ENCODE data around the gene KCP. TPM values are rescaled to one million over a fixed set of nuclear protein-coding genes. Genes with fewer than 3 reads are reported as not detected.

Gene KCP
- total RNA-seq, 1 experiment from 2014 or later, result 0.21 TPM

DNA sequence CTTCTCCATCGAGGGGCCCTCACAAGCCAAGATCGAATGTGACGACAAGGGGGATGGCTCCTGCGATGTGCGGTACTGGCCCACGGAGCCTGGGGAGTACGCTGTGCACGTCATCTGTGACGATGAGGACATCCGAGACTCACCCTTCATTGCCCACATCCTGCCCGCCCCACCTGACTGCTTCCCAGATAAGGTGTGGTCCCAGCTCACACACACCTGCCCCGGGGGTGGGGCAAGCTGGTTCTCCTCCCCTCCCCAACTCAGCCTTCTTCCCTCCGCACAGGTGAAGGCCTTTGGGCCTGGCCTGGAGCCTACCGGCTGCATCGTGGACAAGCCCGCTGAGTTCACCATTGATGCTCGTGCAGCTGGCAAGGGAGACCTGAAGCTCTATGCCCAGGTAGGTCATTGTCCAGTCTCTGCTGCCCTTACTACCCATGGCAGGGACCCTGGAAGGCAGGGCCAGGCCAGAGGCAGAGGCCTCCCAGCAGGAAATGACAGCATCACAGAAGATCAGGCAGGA, 69.3 kb downstream of the KCP start:
- no peak for DNase-seq (ENCODE audit: low spot score)

GRCh38 chr7:128840326-128841170, 70.0 kb downstream of the KCP start:
- no peak for DNase-seq (ENCODE audit: low spot score)

- no peak for DNase-seq (ENCODE audit: low spot score)
Observed at GRCh38 chr7:128839751-128840177, 70.7 kb downstream of the KCP start.

DNA sequence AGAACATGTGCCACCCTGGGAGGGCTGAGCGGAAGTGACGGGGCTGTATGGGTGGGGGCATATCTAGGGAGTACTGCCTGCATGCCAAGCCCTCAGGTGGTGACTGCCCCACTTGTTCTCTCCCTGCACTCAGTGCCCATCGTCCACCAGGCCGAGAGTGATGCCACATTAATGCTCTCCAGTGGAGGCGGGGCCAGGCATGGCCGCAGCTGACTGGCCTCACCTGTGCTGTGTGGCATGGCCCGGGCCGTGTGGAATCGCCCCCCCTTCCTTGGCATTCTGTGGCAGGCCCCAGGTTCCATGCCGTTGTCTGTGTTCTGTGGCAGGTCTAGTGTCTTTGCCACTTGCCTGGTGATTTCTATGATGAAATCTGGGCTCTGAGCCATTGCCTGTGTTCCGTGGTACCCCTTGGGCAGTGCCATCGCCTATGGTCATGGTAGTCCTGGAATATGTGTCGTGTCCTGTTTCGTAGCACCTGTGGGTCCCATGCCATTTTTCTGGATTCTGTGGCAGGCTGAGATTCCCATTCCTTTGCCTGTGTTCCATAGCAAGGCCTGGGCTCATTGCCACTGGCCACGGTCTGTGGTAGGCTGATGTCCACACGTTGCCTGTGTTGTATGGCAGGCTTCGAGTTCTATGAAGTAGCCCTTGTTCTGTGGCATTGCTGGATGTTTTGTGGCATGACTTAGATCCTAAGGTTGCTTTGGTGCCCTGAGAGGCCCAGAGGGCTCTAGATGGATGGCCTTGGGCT, 71.4 kb downstream of the KCP start:
- no peak for DNase-seq (ENCODE audit: low spot score)

- DNase-seq (ENCODE audit: low spot score), result no peak
Observed at GRCh38 chr7:128838109-128838779, 72.3 kb downstream of the KCP start.

DNA sequence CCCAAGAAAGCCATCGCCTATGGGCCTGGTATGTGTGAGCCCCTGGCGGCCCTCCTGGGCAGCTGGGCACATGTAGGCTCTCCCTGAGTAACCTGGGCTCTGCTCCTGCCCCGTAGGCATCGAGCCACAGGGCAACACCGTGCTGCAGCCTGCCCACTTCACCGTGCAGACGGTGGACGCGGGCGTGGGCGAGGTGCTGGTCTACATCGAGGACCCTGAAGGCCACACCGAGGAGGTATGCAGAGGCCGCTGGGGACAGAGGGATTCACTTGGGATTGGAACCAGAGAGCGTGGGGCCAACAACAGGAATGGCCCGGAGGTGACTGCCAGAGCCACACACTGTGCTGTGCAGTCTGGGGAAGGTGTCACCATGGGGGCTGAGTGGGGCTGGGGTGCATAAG, 73.0 kb downstream of the KCP start:
- no peak for DNase-seq (ENCODE audit: low spot score)

DNA sequence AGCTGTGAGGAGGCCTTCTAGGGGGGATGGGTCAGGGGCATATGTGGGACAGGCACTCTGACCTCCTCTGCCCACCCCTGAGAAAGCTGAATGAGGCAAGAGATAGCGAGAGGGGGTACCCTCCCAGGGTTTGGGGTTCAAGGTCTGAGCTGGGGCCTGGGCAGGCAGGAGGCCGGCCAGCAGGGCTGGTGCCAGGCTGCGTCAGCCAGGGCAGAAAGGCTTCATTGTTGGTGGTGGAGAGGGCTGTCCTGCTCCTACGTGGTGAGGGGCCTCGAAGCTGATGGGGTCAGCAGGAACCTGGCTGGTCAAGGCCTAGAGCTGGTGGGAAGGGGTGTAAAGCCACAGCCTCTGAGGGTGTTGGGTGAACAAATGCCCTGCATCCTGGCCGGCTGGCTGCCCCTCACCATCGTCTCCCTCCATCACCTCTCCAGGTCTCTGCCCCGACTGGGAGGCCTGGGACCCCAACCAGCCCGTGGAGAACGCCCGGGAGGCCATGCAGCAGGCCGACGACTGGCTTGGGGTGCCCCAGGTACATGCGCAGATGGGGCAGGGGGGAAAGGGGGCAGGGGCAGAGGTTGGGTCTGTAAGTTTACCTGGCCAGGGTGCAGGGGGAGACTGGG, 73.7 kb downstream of the KCP start:
- DNase-seq (ENCODE audit: low spot score), result no peak

DNA sequence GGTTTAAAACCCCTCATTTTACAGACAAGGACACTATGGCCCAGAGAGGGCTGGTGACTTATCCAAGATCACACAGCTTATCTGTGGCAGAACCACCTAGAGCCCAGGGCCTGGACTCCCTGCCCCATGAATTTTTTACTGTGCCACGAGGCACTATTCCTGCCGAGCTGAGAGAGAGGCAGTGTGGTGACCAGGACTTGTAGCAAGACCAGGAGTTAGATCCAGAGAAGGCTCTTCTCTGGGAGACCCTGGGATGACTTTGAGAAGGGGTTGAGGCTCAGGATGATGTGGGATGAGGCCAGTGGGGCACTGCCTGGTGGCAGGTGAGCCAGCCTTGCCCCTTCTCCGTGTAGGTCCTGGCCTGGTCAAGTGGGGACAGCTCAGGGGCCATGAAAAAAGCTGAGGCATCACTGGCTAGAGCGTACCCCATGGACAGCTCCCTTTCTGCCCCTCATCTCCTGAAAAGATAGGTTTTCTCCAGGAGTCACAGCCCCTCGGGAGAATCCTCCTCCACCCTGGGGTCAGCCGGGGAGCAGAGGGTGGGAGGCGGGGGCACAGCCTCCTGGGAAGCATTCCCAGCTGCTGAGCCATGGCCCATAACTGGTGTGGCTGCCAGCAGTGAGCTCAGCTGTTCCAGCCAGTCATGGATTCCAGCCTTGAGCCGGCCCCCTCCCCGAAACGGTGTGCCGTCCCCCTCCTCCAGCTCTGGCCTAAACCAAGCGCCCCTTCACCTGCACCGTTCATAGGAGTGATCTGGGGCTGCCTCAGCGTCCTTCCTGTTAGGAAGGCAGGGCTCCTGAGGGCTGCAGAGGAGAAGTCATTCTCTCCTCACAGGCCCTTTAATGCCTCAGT, 74.5 kb downstream of the KCP start:
- DNase-seq (ENCODE audit: low spot score), result no peak

DNA sequence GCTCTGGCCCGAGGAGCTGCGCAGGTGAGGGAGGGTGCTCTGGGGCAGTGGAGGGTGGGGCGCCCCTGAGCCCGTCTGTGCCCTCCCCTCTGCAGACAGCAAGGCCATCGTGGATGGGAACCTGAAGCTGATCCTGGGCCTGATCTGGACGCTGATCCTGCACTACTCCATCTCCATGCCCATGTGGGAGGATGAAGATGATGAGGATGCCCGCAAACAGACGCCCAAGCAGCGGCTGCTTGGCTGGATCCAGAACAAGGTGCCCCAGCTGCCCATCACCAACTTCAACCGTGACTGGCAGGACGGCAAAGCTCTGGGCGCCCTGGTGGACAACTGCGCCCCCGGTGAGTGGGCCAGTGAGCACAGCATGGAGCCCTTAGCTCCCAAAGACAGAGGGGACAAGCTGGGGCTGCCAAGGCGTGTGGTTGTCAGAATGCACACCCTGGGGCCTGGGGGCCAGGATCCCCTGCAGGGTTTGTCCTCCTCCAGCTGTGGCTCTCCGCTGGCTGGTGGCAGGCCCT, 75.2 kb downstream of the KCP start:
- DNase-seq (ENCODE audit: low spot score), result no peak

DNA sequence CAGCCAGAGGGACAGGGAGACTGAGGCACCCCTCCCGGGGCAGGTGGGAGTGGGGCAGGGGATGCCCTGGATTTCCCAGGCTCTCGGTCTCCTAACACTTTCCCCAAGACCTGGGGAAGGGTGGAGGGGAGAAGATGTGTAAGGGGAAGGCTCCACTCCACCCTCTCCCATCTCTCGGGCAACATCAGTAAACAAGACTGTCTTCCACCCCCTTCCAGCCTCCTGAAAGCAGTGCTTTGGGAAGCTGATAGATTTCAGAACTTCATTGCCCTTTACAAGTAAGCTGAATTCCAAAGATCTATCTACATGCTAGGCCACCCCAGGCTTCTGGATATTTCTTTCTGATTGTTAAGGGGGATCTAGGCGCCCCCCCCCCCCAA, 76.6 kb downstream of the KCP start:
- DNase-seq (ENCODE audit: low spot score), result no peak

- DNase-seq (ENCODE audit: low spot score), result peak; percentile 41
Observed at GRCh38 chr7:128833148-128833945, 77.2 kb downstream of the KCP start.

DNA sequence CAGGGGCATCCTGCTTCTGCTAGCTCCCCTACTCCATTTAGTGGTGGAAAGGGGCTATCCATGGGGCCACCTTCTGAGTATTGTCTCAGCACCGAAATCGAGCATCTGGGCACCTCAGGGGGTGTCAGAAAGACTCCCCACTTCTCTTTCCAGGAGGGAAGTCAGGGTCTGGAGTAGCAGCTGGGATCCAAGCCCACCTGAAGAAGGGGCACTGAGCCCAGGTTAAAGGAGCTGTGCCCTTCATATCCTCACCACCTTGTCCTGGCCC, 77.7 kb downstream of the KCP start:
- no peak for DNase-seq (ENCODE audit: low spot score)

DNA sequence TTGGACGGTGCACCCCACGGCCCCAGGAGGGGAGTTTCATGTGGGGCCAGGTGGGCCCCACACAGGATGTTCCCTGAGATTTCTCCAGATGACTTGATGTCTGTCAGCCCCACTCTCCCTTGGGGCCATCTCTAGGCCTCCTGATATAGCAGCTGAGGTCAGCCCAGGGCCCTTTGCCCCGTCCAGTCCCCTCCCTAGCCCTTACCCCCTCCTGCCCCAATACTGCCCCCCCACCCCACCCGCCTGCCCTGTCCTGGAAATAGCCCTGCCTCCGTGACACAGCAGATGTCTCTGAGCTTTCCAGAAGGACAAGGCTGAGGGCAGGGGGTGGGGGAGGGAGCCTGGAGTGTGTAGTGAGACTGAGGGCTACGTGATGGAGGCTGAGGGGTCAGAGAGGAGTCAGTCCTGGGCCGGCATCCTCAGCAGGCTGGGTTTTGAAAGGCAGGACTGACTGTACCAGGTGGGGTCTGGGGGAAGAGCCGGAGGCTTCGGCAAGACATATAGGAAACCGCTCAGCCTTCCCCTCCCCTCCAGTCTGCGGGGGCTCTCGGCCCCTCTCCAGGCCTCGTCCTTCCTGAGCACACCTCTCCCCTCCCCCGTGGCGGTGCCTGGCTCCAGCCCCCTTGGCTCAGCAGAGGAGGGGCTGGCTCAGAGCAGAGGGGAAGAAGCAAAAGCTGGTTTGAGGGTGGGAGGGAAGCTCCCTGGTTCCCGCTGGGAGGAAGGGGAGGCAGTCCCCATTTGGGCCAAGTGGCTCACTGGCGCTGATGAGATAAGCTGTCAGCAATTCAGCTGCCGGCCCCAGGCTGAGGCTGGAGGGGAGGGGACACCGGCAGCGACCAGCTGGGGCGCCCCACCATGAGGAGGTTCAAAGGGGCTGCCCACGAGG, 78.3 kb downstream of the KCP start:
- no peak for DNase-seq (ENCODE audit: low spot score)

- peak; percentile 16 for DNase-seq (ENCODE audit: low spot score)
Observed at GRCh38 chr7:128831178-128831993, 79.1 kb downstream of the KCP start.

- no peak for DNase-seq (ENCODE audit: low spot score)
Observed at GRCh38 chr7:128830231-128831177, 80.0 kb downstream of the KCP start, which contains the start of gene FLNC. Gene FLNC (plus strand): TSS chr7:128830406. CDS start chr7:128830638, 232 bp downstream.

DNA sequence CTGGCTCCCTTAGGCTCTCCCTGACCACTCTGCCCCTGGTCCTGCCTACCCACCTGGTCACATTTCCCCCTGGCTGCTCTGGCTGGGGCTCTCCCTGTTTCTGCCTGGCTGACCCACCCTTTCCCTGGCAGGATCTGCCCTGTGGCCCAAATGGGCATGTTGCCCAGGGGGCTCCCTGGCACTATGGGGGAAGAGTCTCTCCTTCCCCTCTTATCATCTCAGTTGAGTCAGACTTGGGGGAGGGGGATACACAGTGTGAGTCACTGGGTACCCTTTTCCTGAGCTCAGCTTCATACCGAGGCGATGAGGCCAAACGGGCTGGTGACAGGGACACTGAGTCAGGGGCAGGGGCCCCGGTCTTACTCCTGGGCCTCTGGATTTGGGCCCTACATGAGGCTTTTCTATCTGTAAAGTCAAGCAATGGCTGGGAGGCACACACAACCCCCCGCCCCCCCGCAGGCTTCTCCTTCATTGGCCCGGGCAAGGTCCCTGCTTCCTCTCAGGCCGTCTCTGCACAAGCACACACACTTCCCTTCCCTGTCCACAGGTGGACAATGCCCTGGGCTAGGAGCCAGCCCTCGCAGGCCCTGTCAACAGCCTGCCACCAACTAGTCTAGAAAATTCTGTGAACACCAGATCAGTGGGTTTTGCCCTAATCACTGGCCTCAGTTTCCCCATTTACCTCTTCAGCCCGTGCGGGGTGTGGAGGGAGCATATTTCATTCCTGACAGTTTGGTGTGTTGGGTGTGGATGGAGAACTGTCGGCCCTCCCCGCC, 80.9 kb downstream of the KCP start:
- DNase-seq (ENCODE audit: low spot score), result peak; percentile 68
